Hematopoietic multipotent progenitor cell treated with erythropoietin and hydrocortisone succinate and interleukin-3 and kit ligand, for 17 days (in vitro differentiated cells): ENCODE measurements around the gene GART.
"Not testable (repeated sequence)": the region's sequence is repeated elsewhere in the genome, so short reads cannot be mapped to it uniquely, and the experiment has no call there.

ENCODE experiments used
- DNase-seq: peaks from one replicate; pipeline ENCODE4 v3.0.0-alpha.2; 2015; ENCODE audit warnings: low spot score

GART gene

DNA sequence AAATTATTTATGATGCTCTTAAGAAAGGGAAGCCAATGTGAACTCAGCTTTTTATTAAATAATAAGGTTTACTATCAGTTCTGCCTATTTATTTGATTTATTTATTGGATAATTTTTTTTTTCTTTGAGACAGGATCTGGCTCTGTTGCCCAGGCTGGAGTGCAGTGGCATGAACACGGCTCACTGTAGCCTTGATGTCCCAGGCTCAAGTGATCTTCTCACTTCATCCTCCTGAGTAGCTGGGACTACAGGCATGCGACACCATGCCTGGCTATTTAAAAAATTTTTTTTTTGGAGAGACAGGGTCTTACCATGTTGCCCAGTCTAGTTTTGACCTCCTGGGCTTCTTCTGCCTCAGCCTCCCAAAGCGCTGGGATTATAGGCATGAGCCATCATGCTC is 29.4 kb downstream of the GART start:
- DNase-seq: no peak

DNA sequence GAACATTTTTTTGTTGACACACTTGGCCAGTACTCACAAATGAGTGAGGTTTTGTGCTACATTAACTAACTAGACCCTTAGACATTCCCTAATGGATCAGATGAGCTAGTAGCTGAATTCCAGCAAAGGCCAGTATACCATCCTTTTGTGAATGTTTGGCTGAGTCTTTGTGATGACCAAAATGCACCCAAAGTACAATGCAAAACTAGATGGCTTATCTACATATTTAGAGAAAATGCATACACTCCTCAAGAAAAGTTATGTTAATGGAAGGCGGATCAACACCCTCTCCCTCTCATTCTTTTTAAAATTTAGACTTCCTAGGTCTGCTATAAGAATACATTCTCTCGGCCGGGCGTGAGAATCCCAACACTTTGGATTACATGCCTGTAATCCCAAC is 30.3 kb downstream of the GART start:
- DNase-seq: no peak

- DNase-seq: peak; percentile 77
Observed at GRCh38 chr21:33510826-33511225, 31.1 kb downstream of the GART start.

- not testable (repeated sequence) for DNase-seq
Observed at GRCh38 chr21:33507003-33507402, 34.9 kb downstream of the GART start.

DNA sequence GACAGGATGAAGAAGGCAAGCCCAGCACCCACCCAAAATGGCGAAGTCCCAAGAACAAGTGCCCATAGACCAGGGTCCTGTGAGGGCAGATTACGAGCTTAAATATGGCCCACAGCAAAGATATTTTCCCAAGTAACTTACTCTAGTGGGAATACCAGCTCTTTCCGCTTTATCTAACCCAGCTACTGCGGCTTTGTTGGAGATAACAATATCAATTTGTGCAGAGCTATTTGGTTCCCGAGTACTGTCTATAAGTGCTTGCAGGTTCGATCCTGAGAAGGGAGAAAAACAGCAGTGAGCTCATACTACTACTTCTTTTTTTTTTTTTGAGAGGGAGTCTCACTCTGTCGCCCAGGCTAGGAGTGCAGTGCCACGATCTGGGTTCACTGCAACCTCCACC is 36.1 kb downstream of the GART start:
- DNase-seq: no peak

DNA sequence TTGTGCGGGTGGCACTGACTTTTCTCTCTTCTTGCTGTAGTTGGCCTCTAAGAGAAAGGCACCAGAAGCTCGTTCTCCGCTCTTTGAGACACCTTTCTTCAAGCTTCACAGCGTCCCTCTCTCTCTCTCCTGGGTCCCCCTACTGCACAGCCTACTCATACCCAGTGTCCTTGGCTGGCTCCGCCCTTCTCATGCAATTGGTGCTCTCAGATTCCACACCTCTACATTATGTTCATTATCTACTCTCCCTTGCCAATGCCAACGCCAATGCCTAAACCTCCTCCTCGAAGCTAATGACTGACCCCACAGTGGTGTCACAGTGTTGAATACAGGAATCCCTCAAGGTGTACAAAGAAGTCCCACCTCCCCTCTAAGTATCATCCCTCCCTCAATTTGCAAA is 45.6 kb downstream of the GART start:
- no peak for DNase-seq

DNA sequence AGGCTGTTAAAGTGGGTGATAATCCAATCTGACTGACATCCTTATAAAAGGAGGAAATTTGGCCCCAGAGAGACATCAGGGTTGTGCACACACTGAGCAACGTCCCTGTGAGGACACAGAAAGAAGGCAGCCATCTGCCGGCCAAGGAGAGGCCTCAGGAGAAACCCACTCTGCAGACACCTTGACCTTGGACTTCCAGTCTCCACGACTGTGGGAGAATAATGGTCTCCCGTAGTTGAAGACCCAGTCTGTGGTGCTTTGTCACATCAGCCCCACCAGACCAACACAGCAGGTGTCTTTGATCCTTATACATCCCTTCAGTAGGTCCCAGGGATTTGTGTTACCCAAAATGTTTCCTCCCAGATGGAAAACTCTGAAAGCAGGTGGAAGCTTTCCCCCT is 46.2 kb downstream of the GART start:
- DNase-seq: no peak

- DNase-seq: no peak
Observed at GRCh38 chr21:33493756-33494155, 48.2 kb downstream of the GART start.

DNA sequence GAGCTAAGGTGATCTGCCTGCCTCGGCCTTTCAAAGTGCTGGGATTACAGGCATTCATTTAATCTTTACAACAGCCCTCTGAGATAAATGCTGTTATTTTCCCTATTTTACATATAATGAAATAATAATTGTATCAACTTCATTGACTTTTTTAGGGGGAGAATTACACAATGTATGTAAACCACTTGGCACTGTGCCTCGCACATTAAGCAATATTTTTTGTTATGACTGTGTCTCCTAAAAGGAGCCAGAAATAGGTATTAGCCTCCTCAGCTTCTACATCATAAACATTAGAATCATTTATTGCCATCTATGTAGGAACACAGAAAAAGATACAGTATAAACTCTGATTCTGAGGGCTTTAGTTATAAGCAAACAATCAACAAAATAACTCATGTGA is 49.3 kb downstream of the GART start:
- no peak for DNase-seq

GRCh38 chr21:33491373-33492102 is 50.4 kb downstream of the GART start, which contains the start of gene DNAJC28:
TSS of gene DNAJC28 (minus strand) at chr21:33491716. CDS start at chr21:33489393, 2,323 bp downstream.
- peak; percentile 92 for DNase-seq

- DNase-seq: no peak
Observed at GRCh38 chr21:33490991-33491372, 50.9 kb downstream of the GART start.

DNA sequence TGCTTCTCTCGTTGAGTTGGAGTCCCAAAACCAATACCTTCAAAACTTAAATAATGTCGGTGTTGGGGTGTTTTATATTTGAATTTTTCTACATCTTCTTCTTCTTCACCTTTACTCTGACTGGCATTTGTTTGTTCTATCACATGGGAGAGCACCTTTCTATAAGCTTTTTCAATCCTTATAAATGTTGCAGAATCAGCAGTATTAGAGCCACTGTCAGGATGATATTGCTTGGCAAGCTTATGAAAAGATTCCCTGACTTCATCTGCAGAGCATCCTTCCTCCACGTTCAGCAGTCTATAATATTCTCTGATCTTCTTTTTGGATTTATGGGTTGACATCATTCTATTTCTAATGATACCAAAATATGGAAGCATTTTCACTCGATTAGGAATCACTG is 53.0 kb downstream of the GART start:
- no peak for DNase-seq

- no peak for DNase-seq
Observed at GRCh38 chr21:33487996-33488395, 53.9 kb downstream of the GART start.

DNA sequence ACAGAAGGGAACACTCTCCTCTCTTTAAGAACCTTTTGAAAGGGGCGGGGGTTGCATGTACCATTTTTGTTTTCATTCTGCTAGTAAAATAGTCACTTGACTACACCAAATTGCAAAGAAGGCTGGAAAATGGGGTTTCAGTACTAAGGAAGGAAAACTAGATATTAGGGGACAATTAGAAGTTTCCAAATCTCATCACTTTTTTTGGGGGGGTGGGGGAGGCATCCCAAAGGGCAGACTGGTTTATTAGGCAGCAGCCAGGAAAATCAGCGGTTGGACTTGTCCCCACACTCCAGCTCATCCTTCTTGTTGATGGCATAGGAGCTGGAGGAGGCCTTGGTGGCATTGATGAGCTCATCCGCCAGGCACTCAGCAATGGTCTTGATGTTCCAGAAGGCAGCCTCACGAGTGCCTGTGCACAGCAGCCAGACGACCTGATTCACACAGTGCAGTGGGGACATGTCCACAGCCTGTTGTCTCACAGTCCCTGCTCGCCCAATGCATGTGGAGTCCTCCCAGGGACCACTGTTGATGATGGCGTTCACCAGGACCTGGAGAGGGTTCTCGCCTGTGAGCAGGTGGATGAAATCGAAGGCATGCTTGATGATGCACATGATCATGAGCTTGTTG is 60.5 kb downstream of the GART start:
- DNase-seq: no peak

- no peak for DNase-seq
Observed at GRCh38 chr21:33480481-33481103, 61.3 kb downstream of the GART start.

DNA sequence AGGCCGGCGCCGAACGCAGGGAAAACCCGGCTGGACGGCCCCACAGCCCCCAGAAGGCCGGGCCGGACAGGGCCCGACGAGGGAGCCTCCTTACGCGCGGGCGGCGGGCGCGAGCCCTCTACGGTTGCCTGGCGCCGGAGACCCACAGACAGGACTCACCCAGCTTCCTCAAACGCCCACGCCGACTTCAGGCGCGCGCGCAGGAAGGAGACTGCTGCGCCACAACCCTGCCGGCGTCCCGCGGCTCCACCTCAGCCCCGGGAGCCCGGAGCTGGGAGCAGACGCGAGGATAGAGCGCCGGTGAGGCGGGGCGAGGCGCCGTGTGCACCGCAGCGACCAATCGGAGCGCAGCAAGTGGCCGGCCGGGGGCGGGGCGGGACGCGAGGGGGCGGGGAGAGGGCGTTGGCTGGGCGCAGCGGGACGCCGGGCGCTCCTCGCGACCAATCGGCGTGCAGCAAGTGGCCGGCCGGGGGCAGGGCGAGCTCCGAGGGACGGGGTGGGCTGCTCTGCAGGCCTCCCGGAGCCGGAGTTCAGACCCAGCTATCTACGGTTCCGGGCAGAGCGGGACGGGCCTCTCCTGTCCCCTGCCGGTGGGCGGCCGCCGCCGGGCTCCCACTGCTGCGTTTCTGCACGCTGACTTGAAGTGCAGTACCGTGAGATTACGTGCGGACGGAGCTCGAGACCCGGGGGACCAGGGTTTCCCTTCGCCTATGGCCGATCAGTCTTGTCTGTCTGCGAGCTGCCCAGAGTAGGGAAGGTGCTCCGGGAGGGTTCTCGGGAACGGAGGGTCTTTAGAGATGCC is 62.0 kb downstream of the GART start, which contains the start of gene TMEM50B:
Gene TMEM50B, minus strand, starts transcription at position 296 of the 802 bp plus-strand sequence. CDS start 11,089 bp downstream, outside the sequence.
- DNase-seq: peak; percentile 95

GRCh38 chr21:33478935-33479678 is 62.8 kb downstream of the GART start:
- DNase-seq: no peak

DNA sequence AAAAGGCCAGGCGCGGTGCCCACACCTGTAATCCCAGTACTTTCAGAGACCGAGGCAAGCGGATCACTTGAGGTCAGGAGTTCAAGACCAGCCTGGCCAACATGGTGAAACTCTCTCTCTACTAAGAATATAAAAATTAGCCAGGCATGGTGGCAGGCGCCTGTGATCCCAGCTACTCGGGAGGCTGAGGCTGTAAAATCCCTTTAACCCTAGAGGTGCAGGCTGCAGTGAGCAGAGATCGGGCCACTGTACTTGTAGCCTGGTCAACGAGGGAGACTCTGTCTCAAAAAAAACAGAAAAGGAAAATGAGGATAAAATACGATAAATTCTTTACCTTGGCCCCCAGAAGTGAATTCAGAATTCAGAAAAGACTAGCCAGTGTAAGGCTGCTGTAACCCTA is 63.7 kb downstream of the GART start:
- no peak for DNase-seq

DNA sequence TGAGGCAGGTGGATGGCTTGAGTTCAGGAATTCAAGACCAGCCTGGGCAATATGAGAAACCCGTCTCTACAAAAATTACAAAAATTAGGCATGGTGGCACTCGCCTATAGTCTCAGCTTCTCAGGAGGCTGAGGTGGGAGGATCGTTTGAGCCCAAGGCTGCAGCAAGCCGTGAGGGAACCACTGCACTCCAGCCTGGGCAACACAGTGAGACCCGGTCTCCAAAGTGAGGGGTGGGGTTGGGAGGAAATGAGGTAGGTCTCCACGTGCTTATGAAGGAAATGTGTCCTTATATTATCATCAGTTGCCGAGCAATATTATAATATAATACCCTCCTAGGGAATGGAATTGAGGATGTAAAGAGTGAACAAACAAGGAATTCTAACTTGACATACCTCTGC is 64.9 kb downstream of the GART start:
- DNase-seq: no peak

GRCh38 chr21:33473344-33473743 is 68.6 kb downstream of the GART start:
- DNase-seq: no peak

- no peak for DNase-seq
Observed at GRCh38 chr21:33470701-33471100, 71.2 kb downstream of the GART start.

DNA sequence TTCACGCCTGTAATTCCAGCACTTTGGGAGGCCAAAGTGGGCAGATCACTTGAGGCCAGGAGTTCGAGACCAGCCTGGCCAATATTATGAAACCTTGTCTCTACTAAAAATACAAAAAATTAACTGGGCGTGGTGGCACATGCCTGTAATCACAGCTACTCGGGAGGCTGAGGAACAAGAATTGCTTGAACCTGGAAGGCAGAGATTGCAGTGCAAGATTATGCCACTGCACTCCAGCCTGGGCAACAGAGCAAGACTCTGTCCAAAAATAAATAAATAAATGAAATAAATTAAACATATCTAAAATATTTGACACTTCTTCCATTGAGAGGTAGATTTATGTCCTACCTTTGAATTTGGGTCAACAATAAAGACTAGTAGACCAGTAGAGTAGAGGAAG is 72.7 kb downstream of the GART start:
- DNase-seq: not testable (repeated sequence)
